MCF 10A (cell line): ENCODE results near the gene TPRKB. TPM values are rescaled to one million over a fixed set of nuclear protein-coding genes. Genes with fewer than 3 reads are reported as not detected.
A peak's percentile ranks its signal among the peaks of the same experiment; 100 is the strongest.
"Not testable (repeated sequence)": the region's sequence is repeated elsewhere in the genome, so short reads cannot be mapped to it uniquely, and the experiment has no call there.

Experiments used
- BruUV-seq: library from RNA; stranded (reverse); fragments of 400-500 nt; replicated peaks from 2 replicates; lab custom pipeline; 2021; lab: Mats Ljungman, UMichigan
- CTCF ChIA-PET: fragments of 300-600 bp; sonication (Branson Sonifier 250); formaldehyde crosslinking; extraction: SDS; loops from one replicate; lab custom pipeline; 2021; ENCODE audit warnings: antibody characterized with exemption, inconsistent platforms; lab: Yijun Ruan, JAX
- POLR2A ChIA-PET: fragments of 300-600, 350-650 bp; sonication (Branson Sonifier 250); formaldehyde crosslinking; extraction: SDS; loops from one replicate; lab custom pipeline; 2020; ENCODE audit warnings: antibody characterized with exemption, inconsistent platforms; lab: Yijun Ruan, JAX
- DNase-seq: peaks from one replicate; pipeline ENCODE4 v3.0.0-alpha.2; 2018; ENCODE audit not compliant: unreplicated experiment
- H3K27ac Mint-ChIP-seq: one replicate; pipeline ENCODE4 v1.8.0; 2022; ENCODE audit warnings: mild to moderate bottlenecking, low read depth, mixed read lengths; ENCODE audit not compliant: unreplicated experiment
- H3K27me3 Mint-ChIP-seq: one replicate; pipeline ENCODE4 v1.8.0; 2022; ENCODE audit warnings: mixed read lengths; ENCODE audit not compliant: insufficient read depth, unreplicated experiment
- H3K36me3 Mint-ChIP-seq: one replicate; pipeline ENCODE4 v1.8.0; 2022; ENCODE audit warnings: mild to moderate bottlenecking, moderate library complexity, mixed read lengths; ENCODE audit not compliant: insufficient read depth, unreplicated experiment
- H3K4me1 Mint-ChIP-seq: one replicate; pipeline ENCODE4 v1.8.0; 2022; ENCODE audit warnings: mixed read lengths; ENCODE audit not compliant: insufficient read depth, unreplicated experiment
- H3K4me3 Mint-ChIP-seq: one replicate; pipeline ENCODE4 v1.8.0; 2022; ENCODE audit warnings: mild to moderate bottlenecking, moderate library complexity, mixed read lengths; ENCODE audit not compliant: unreplicated experiment
- H3K9me3 Mint-ChIP-seq: one replicate; pipeline ENCODE4 v1.8.0; 2022; ENCODE audit warnings: mixed read lengths; ENCODE audit not compliant: unreplicated experiment
- intact Hi-C: fragments of 100-400 bp; cut with micrococcal nuclease; formaldehyde crosslinking; loops from 2 replicates; pipeline ENCODE4 v1.14.1; 2022
- total RNA-seq: library from RNA; stranded (reverse); gene quantifications from 2 replicates; pipeline ENCODE4 v1.2.3, GENCODE V29; 2022
- TF ChIP-seq, protein P1 (sequence below): fragments of 200-600 bp; IDR thresholded peaks from one replicate; pipeline ENCODE4 v1.8.0; 2022; ENCODE audit warnings: antibody characterized with exemption, mild to moderate bottlenecking; ENCODE audit not compliant: unreplicated experiment

Gene TPRKB
- total RNA-seq, 1 experiment from 2014 or later = 40.4 TPM

GRCh38 chr2:73697606-73698005 is 39.5 kb downstream of the TPRKB start:
- Mint-ChIP-seq H3K4me1 (no peaks in the 10 kb centered on the region), H3K27ac (no peak overlapping the region), H3K36me3 (no peaks in the 10 kb centered on the region), H3K27me3 (no peaks in the 10 kb centered on the region), H3K4me3 (no peak overlapping the region), H3K9me3 (no peaks in the 10 kb centered on the region)
- CTCF ChIA-PET = no interaction called here
- BruUV-seq = no TSS peak
- no peak for DNase-seq
- TF ChIP-seq, protein P1, sequence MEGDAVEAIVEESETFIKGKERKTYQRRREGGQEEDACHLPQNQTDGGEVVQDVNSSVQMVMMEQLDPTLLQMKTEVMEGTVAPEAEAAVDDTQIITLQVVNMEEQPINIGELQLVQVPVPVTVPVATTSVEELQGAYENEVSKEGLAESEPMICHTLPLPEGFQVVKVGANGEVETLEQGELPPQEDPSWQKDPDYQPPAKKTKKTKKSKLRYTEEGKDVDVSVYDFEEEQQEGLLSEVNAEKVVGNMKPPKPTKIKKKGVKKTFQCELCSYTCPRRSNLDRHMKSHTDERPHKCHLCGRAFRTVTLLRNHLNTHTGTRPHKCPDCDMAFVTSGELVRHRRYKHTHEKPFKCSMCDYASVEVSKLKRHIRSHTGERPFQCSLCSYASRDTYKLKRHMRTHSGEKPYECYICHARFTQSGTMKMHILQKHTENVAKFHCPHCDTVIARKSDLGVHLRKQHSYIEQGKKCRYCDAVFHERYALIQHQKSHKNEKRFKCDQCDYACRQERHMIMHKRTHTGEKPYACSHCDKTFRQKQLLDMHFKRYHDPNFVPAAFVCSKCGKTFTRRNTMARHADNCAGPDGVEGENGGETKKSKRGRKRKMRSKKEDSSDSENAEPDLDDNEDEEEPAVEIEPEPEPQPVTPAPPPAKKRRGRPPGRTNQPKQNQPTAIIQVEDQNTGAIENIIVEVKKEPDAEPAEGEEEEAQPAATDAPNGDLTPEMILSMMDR = no peak
- intact Hi-C loops = no loop called here
- POLR2A ChIA-PET = no interaction called here

GRCh38 chr2:73696985-73697384 is 40.2 kb downstream of the TPRKB start:
- H3K4me3 Mint-ChIP-seq, POLR2A ChIA-PET, H3K9me3 Mint-ChIP-seq, BruUV-seq, H3K27ac Mint-ChIP-seq, H3K27me3 Mint-ChIP-seq, intact Hi-C loops, H3K36me3 Mint-ChIP-seq, CTCF ChIA-PET, DNase-seq, H3K4me1 Mint-ChIP-seq: not testable (repeated sequence)

- H3K36me3 Mint-ChIP-seq, CTCF ChIA-PET, POLR2A ChIA-PET: not testable (repeated sequence)
These were observed 40.6 kb downstream of the TPRKB start for GRCh38 chr2:73696521-73696920.

DNA sequence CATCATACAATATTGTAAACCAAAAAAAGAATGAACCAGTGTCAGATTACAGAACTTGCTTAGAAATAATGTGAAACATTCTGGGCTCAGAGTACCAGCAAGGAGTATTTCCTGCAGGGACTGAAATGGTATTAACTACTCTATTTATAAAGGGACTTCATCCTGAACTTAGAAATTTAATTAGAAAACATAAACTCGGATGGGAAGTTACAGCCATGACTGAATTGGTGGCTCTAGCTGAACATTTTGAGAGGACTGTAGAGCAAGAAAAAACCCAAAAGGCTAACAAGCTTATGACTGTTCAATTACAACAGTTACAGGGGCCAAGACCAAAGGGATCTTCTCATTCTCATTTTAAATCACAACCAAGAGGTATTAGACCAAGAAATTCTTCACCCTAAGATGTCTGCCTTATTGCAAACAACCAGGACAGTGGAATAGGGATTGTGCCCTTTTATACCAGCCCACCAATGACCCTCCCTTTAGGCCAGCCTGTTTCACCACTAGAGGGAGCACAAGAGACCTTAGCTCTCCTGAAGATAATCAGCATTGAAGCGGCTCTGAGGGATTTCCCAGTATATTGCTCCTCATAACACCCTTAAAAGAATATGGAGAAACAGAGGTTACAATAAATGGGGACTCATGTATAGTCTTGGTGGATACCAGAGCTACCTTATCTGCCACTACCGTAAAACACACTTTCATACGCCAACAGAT is 46.6 kb downstream of the TPRKB start:
- not testable (repeated sequence) for BruUV-seq, H3K27me3 Mint-ChIP-seq, H3K9me3 Mint-ChIP-seq, H3K36me3 Mint-ChIP-seq, H3K4me1 Mint-ChIP-seq, H3K27ac Mint-ChIP-seq, H3K4me3 Mint-ChIP-seq
- ChIA-PET POLR2A (interaction anchor here (0.6 to 1.0 kb wide), 2 partner anchors 10 to 488 kb away, joined by 3 to 5 read pairs; partner anchors contain the start of gene MOB1A), CTCF (interaction anchor here (0.7 to 1.1 kb wide), 4 partner anchors 9 to 552 kb away, joined by 3 to 4 read pairs (median 4); no protein-coding TSS in a partner anchor)
- peak; percentile 33 for DNase-seq
- TF ChIP-seq, protein P1 = peak; percentile 35
- intact Hi-C loops = loop anchor here (2.0 kb wide), 1 partner anchor 60 kb away; no protein-coding TSS in a partner anchor

More at GRCh38 chr2:73696521-73696920, 40.6 kb downstream of the TPRKB start:
- H3K27ac Mint-ChIP-seq, BruUV-seq, DNase-seq, H3K4me3 Mint-ChIP-seq, H3K9me3 Mint-ChIP-seq, H3K27me3 Mint-ChIP-seq, intact Hi-C loops, H3K4me1 Mint-ChIP-seq: not testable (repeated sequence)

DNA sequence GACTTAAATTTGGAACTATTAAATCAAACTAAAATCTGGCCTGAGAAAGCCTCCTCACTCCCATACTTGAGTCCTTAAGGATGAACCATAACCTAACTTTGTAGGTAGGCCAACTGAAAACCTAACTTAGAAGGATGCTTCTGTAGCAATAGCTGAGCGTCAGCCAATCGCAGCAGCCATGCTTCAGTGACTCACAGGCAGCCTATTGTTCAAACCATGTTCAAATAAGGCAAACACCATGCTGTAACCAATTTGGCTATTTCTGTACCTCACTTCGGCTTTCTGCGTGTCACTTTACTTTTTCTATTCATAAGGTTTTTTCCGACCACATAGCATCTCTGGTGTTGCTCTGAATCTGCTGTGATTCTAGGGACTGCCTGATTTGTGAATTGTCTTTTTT is 48.7 kb downstream of the TPRKB start:
- H3K27ac Mint-ChIP-seq, H3K4me3 Mint-ChIP-seq, H3K4me1 Mint-ChIP-seq, BruUV-seq, intact Hi-C loops, H3K36me3 Mint-ChIP-seq, H3K9me3 Mint-ChIP-seq, DNase-seq, H3K27me3 Mint-ChIP-seq: not testable (repeated sequence)
- ChIA-PET CTCF (interaction anchor here (0.6 kb wide), 1 partner anchor 748 kb away, joined by 7 read pairs; no protein-coding TSS in a partner anchor), POLR2A (interaction anchor here (0.6 kb wide), 1 partner anchor 77 kb away, joined by 3 read pairs; no protein-coding TSS in a partner anchor)
